PFSK-1 (cell line): ENCODE results near the gene FAN1.

Experiments used
- POLR2AphosphoS5 ChIP-seq: IDR thresholded peaks from 2 replicates; pipeline ENCODE4 v1.6.1; 2012; ENCODE audit warnings: low read depth, mild to moderate bottlenecking, control low read depth, low read length, moderate library complexity
- TAF1 ChIP-seq: IDR thresholded peaks from 2 replicates; pipeline ENCODE4 v1.6.1; 2012; ENCODE audit warnings: low read length, control low read depth, borderline replicate concordance; ENCODE audit not compliant: insufficient read depth

DNA sequence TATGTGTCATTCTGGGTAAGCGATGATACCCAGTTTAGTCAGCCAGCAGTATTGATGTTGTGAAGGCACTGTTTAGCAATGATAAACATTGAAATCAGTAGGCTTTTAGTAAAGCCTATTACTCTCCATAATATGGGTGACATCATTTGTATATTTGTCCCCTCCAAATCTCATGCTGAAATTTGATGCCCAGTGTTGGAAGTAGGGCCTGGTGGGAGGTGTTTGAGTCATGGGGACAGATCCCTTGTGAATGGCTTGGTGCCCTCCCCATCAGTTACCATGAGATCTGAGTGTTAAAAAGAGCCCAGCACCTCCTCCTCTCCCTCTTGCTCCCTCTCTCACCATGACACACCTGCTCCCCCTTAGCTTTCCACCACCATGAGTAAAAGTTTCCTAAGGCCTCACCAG is 31.4 kb upstream of the FAN1 start:
- TF ChIP-seq TAF1 (no peak), POLR2AphosphoS5 (no peak)
